Neural progenitor cell (in vitro differentiated cells): Measurements from ENCODE around the gene SOST.
"Not testable (repeated sequence)": the region's sequence is repeated elsewhere in the genome, so short reads cannot be mapped to it uniquely, and the experiment has no call there.

Experiments
- CTCF ChIP-seq: fragments of 200-600 bp; sonication (generic); IDR thresholded peaks from 2 replicates; pipeline ENCODE4 v1.5.1; 2017; ENCODE audit warnings: antibody characterized with exemption, mild to moderate bottlenecking
- EZH2 ChIP-seq: fragments of 200-600 bp; sonication (generic); IDR thresholded peaks from 2 replicates; pipeline ENCODE4 v1.6.1; 2017; ENCODE audit warnings: antibody characterized with exemption, mild to moderate bottlenecking, moderate library complexity

GRCh38 chr17:43798024-43798423 lies 39.4 kb upstream of the SOST start:
- not testable (repeated sequence) for TF ChIP-seq CTCF, EZH2
